ENCODE data around the gene TCF4. TPM values are rescaled to one million over a fixed set of nuclear protein-coding genes. Genes with fewer than 3 reads are reported as not detected.

The TCF4 gene
- total RNA-seq, 1 experiment from 2014 or later: 2.3 TPM

- no peak overlapping the region for H3K4me3 ChIP-seq (ENCODE audit: low read depth in 2 of 2, low read length in 2 of 2)
- ChIA-PET POLR2A (no interaction called here), CTCF (no interaction called here)
- H3K36me3 ChIP-seq (ENCODE audit: control insufficient read depth, insufficient read depth, low read length): no peaks in the 10 kb centered on the region
- in situ Hi-C loops (cut with HindIII; ENCODE audit: low pct_unique_long_range_greater_than_20kb, low sequenced_read_pairs) (no loop called here), intact Hi-C loops (cut with micrococcal nuclease; ENCODE audit: unreplicated experiment) (no loop called here)
- TF ChIP-seq TCF7L2 (IDR thresholded peaks at IDR 0.05; ENCODE audit: low read depth, low read length) (no peak), CTCF (IDR thresholded peaks at IDR 0.05) (no peak), SIN3A (IDR thresholded peaks at IDR 0.05; ENCODE audit: borderline replicate concordance, insufficient read depth, low read depth, low read length) (no peak), POLR2AphosphoS5 (IDR thresholded peaks at IDR 0.05; ENCODE audit: low read depth, low read length) (no peak), REST (IDR thresholded peaks at IDR 0.05; ENCODE audit: insufficient read depth in 1 of 2, low read depth in 2 of 2, low read length in 1 of 2) (no peak)
- no peaks in the 10 kb centered on the region for H3K9me3 ChIP-seq (ENCODE audit: control insufficient read depth, insufficient read depth, low read depth, low read length)
- no peak overlapping the region for H3K27ac ChIP-seq (ENCODE audit: low read length)
- no TSS peak for BruUV-seq (replicated peaks)
- ATAC-seq (no peak), DNase-seq (ENCODE audit: low read depth, low spot score) (no peak)
- no peaks in the 10 kb centered on the region for H3K4me1 ChIP-seq (ENCODE audit: control insufficient read depth, insufficient read depth, low read length)
- no peaks in the 10 kb centered on the region for H3K27me3 ChIP-seq (ENCODE audit: control insufficient read depth, insufficient read depth, low read length)
These were observed 329.9 kb downstream of the TCF4 start for GRCh38 chr18:55258088-55258487.

- no TSS peak for BruUV-seq (replicated peaks)
- no peaks in the 10 kb centered on the region for H3K36me3 ChIP-seq (ENCODE audit: control insufficient read depth, insufficient read depth, low read length)
- DNase-seq (ENCODE audit: low read depth, low spot score) (no peak), ATAC-seq (no peak)
- intact Hi-C loops (cut with micrococcal nuclease; ENCODE audit: unreplicated experiment) (no loop called here), in situ Hi-C loops (cut with HindIII; ENCODE audit: low pct_unique_long_range_greater_than_20kb, low sequenced_read_pairs) (no loop called here)
- no peaks in the 10 kb centered on the region for H3K27me3 ChIP-seq (ENCODE audit: control insufficient read depth, insufficient read depth, low read length)
- CTCF ChIA-PET: no interaction called here
- POLR2A ChIA-PET: no interaction called here
- no peaks in the 10 kb centered on the region for H3K9me3 ChIP-seq (ENCODE audit: control insufficient read depth, insufficient read depth, low read depth, low read length)
- no peak overlapping the region for H3K4me3 ChIP-seq (ENCODE audit: low read depth in 2 of 2, low read length in 2 of 2)
- no peak overlapping the region for H3K27ac ChIP-seq (ENCODE audit: low read length)
- H3K4me1 ChIP-seq (ENCODE audit: control insufficient read depth, insufficient read depth, low read length): no peaks in the 10 kb centered on the region
- TF ChIP-seq REST (IDR thresholded peaks at IDR 0.05; ENCODE audit: insufficient read depth in 1 of 2, low read depth in 2 of 2, low read length in 1 of 2) (no peak), SIN3A (IDR thresholded peaks at IDR 0.05; ENCODE audit: borderline replicate concordance, insufficient read depth, low read depth, low read length) (no peak), TCF7L2 (IDR thresholded peaks at IDR 0.05; ENCODE audit: low read depth, low read length) (no peak), CTCF (IDR thresholded peaks at IDR 0.05) (no peak), POLR2AphosphoS5 (IDR thresholded peaks at IDR 0.05; ENCODE audit: low read depth, low read length) (no peak)
These were observed 331.1 kb downstream of the TCF4 start for GRCh38 chr18:55256929-55257289.

All from Panc1 (cell line).